GM21526 (cell line): ENCODE measurements around the gene GNS.

ENCODE experiments used
- ATAC-seq: cut with Tn5 transposase; IDR thresholded peaks from one replicate; pipeline ENCODE4 v1.9.1; 2021; ENCODE audit warnings: moderate library complexity; ENCODE audit not compliant: unreplicated experiment, low FRiP score

The GNS gene

GRCh38 chr12:64680235-64680634 is 79.0 kb downstream of the GNS start:
- ATAC-seq: no peak

DNA sequence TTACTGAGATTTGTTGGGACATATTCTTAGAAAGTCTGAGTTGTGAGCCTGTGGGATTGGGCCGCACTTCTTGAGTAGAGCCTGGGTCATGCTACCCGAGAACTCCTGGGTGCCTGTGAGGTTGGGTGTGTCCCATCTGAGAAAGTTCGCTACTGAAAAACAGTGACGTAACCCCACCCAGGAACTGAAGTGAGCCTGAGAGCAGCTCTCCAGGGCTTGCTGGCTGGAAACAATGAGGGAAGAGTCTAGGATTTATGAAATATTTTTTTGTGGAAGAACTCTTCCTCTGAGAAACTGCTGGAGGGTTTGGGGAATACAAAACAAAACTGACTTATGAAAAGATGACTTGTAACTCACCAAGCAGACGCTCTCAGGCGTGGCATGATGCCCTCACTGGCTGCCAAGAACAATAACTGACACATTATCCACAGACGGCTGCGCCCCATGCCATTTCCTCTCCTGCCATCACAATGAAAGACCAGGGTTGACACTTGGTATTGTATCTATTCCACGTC is 79.7 kb downstream of the GNS start:
- peak; percentile 53 for ATAC-seq

- no peak for ATAC-seq
Measured at GRCh38 chr12:64678835-64679234, 80.4 kb downstream of the GNS start.

GRCh38 chr12:64678248-64678647 is 81.0 kb downstream of the GNS start:
- no peak for ATAC-seq

- no peak for ATAC-seq
Measured at GRCh38 chr12:64675795-64676194, 83.4 kb downstream of the GNS start.

- no peak for ATAC-seq
Measured at GRCh38 chr12:64674367-64674922, 84.8 kb downstream of the GNS start.

- ATAC-seq: no peak
Measured at GRCh38 chr12:64673490-64674169, 85.6 kb downstream of the GNS start.

- no peak for ATAC-seq
Measured at GRCh38 chr12:64672925-64673409, 86.2 kb downstream of the GNS start.

DNA sequence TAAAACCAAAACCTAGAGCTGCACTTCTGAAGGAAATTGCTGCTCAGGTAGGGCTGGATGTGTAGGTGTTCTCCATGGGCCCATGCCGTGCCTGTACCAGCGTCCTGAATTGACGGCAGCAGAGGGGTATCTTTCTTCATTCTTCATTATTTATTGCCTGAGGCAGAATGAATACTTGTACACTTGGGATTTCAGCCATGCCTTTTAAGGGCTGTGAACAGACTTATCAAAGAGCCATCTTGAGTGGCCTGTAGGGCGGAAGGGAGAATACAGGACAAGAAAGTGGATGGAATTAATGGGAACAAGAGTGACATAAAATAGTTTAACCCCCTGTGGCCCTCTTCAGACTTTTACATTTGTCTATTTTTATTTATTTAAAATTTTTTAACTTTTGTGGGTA is 87.5 kb downstream of the GNS start:
- ATAC-seq: no peak

- no peak for ATAC-seq
Measured at GRCh38 chr12:64670919-64671639, 88.1 kb downstream of the GNS start.

- no peak for ATAC-seq
Measured at GRCh38 chr12:64670019-64670418, 89.2 kb downstream of the GNS start.

- peak; percentile 76 for ATAC-seq
Measured at GRCh38 chr12:64669270-64669842, 89.8 kb downstream of the GNS start.

DNA sequence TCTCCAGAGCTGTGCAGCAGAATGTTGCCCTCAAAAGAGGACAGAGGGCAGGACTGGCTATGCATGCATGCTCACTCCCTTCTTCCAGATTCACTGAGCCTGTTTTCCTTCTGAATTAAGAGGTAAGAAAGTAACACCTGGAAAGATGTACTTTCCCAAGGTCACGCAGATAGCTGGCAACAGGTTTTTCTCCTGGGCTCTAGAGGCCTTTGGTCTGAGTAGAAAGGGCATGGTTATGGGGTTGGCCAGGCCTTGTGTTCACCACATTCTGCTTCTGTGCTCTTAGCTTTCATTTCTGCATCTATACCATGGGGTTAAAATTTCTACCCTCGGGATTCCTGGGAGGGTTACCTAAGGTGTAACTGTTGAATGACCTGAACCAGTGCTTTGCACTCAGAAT is 91.4 kb downstream of the GNS start:
- no peak for ATAC-seq

DNA sequence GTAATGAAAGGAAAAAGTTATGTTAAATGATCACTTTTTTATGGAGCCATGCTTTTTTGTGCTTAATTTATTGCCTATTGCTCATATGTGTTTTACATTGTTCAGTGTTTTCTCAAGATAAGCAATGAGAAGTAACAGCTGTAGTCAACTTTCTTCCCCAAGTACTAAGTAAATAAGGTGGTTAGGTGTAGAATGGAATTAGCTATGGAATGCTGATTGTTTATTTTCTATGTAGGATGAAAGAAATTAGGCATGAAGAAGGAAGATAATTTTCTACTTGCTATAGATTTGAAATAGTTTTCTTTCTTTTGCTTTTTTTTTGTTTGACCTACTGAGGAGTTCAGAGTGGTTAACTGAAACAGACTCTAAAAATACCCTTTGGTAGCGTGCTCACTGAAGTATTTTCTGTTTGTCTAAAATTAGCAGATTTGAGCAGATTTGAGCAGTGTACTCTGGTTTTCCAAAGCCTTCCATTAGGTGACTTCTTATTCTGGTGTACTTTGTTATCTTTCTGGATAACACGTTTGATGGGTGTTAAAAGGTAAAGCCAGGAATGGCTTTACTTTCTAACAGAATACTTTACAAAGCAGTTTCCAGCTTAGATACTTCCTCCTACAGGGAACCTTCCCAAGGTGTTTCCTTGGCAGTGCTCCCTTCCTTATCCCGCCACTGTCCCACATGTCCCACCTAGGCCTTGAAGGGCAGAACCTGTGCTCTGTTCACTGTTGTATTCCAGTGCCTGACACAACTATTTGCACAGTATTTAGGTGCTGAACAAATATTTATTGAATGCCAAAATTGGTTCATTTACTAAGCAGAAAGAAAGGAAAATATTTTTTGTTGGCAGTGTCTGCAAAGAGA is 92.9 kb downstream of the GNS start:
- no peak for ATAC-seq

- ATAC-seq: peak; percentile 36
Measured at GRCh38 chr12:64665514-64665913, 93.7 kb downstream of the GNS start.
